HG03460 (cell line): ENCODE measurements around the gene IFIT1B.
"Not testable (repeated sequence)": the region's sequence is repeated elsewhere in the genome, so short reads cannot be mapped to it uniquely, and the experiment has no call there.

ENCODE experiments used
- ATAC-seq: cut with Tn5 transposase; IDR thresholded peaks from one replicate; pipeline ENCODE4 v1.9.1; 2021; ENCODE audit not compliant: unreplicated experiment

IFIT1B gene

GRCh38 chr10:89377705-89378637 is at the start of gene IFIT1B:
IFIT1B (plus strand) TSS chr10:89378056; CDS start chr10:89378136, 80 bp downstream.
- ATAC-seq: no peak

GRCh38 chr10:89329151-89329550 is 48.7 kb upstream of the IFIT1B start:
- ATAC-seq: no peak

DNA sequence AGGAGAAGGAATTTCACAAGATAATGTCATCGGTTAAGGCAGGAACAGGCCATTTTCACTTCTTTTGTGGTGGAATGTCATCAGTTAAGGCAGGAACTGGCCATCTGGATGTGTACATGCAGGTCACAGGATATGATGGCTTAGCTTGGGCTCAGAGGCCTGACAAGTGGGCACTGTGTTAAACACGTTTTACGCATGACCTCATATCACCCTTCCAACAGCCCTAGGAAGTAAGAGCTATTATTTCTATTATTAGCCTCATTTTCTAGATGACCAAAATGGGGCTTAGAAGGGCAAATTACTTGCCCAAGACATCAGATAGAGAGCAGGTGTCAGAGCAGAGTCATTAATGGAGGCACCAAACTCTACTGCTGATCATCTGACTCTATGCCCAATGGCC is 47.8 kb upstream of the IFIT1B start:
- ATAC-seq: not testable (repeated sequence)

- ATAC-seq: no peak
These were observed 47.2 kb upstream of the IFIT1B start for GRCh38 chr10:89330537-89331212.

GRCh38 chr10:89331487-89332122 is 46.3 kb upstream of the IFIT1B start:
- ATAC-seq: not testable (repeated sequence)

- ATAC-seq: peak; percentile 49
These were observed 45.7 kb upstream of the IFIT1B start for GRCh38 chr10:89332123-89332633.

- ATAC-seq: no peak
These were observed 42.6 kb upstream of the IFIT1B start for GRCh38 chr10:89335226-89335625.

DNA sequence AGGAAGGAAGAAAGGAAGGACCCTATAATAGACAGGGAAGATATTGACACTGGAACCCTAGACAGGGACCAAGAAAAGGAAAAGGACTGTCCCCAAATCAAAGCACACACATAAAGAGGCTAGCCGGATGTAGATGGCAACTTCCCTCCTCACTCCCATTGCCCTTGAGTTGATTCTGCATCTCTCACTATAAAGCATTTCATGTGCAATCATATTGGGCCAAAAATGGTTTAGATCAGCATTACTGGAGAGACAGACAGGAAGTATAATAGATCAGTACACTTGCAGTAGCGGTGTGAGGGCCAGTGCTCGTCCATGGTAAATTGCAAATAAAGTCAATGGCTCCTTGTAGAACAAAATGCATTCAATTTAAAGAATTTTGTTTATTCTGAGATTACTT is 41.6 kb upstream of the IFIT1B start:
- no peak for ATAC-seq

DNA sequence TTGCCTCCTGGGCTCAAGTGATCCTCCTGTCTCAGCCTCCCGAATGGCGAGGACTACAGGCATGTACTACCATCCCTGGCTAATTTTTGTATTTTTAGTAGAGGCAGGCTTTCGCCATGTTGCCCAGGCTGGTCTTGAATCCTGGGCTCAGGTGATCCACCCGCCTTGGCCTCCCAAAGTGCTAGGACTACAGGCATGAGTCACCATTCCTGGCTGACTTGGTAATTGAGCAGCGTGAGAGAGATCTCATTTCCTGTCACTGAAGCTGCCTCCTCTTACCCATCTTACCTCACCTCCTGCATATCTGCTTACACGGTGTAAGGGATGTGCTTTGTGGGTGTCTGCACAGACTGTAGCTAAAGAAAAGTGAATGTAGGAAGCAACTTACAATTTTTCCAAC is 40.4 kb upstream of the IFIT1B start:
- no peak for ATAC-seq

DNA sequence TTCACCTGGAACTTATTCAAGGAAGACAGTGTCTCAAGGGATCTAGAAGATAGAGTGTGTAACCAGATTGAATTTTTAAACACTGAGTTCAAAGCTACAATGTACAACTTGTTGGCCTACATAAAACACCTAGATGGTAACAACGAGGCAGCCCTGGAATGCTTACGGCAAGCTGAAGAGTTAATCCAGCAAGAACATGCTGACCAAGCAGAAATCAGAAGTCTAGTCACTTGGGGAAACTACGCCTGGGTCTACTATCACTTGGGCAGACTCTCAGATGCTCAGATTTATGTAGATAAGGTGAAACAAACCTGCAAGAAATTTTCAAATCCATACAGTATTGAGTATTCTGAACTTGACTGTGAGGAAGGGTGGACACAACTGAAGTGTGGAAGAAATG is 39.1 kb upstream of the IFIT1B start:
- no peak for ATAC-seq

GRCh38 chr10:89339875-89340274 is 38.0 kb upstream of the IFIT1B start:
- ATAC-seq: no peak

DNA sequence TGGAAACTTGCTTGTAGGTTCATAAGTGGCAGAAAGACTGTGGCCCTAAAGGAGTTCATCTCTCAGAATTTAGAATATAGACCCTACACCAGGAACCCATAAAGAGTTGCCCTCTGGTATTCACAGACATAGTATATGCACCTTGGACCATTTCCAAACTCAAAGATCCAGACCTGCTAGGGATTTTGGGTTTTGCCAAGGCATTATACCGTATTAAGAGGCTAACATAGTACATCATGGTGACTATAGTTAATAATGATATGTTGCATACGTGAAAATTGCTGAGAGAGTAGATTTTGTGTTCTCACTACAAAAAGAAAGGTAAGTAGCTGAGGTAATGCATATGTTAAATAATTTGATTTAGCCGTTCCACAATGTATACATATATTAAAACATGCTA is 36.2 kb upstream of the IFIT1B start:
- no peak for ATAC-seq

GRCh38 chr10:89342206-89342958 is 35.5 kb upstream of the IFIT1B start:
- no peak for ATAC-seq

GRCh38 chr10:89343089-89343767 is 34.6 kb upstream of the IFIT1B start:
- ATAC-seq: no peak

DNA sequence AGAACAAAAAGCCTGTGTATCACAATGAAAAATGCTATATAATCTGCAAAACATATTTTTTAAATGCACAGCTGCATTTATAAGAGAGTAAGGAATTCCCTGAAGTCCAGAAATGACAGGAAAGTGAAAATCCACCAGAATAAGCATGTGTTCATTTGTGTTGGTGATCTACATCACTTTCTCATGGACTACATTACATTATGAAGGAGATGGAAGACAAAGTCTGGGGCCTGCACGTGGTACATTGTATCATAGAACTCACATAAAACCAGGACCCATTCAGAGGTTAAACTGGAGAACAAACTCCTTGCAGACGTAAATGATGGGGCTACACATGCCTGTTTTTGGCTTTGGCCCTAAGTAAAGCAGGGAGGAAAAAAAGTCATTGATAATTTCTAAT is 33.7 kb upstream of the IFIT1B start:
- no peak for ATAC-seq

- no peak for ATAC-seq
These were observed 32.4 kb upstream of the IFIT1B start for GRCh38 chr10:89345367-89346000.

- no peak for ATAC-seq
These were observed 31.2 kb upstream of the IFIT1B start for GRCh38 chr10:89346405-89347254.

- no peak for ATAC-seq
These were observed 30.0 kb upstream of the IFIT1B start for GRCh38 chr10:89347701-89348457.
